C4-2B (cell line): ENCODE data around the gene NEDD4L.

Source experiments
- CTCF ChIP-seq: fragments of 450-650 bp; conservative IDR thresholded peaks from 2 replicates; pipeline ENCODE4 v1.5.1; 2017; ENCODE audit warnings: mild to moderate bottlenecking
- ZFX ChIP-seq: fragments of 450-650 bp; IDR thresholded peaks from 2 replicates; pipeline ENCODE4 v1.6.1; 2017

DNA sequence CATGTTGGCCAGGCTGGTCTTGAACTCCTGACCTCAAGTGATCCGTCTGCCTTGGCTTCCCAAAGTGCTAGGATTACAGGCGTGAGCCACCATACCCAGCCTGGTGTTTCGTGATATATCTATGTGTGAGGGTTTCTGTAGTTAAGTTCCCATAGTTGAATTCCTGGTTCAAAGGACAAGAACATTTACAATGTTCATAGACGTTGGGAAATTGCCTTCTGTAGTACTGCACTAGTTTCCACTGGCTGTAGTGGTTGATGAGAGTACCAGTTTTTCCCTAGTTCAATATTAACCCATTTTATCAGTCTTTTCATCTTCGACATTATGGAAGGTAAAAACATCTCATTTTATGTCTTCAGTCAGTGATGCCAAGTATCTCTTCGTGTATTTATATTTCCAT, 171.0 kb downstream of the NEDD4L start:
- TF ChIP-seq CTCF (no peak), ZFX (no peak)
